Trophoblast cell (in vitro differentiated cells and primary cell): ENCODE results near the gene FNBP1.

Source experiments
- DNase-seq, 2 donors: peaks; one replicate each; pipeline ENCODE4 v3.0.0-alpha.2; 2016
- H2AFZ ChIP-seq: 2 replicates; pipeline ENCODE4 v1.6.1; 2013; ENCODE audit warnings: low read length, moderate library complexity, mild to moderate bottlenecking; ENCODE audit not compliant: insufficient read depth, poor library complexity
- H2AK5ac ChIP-seq: 2 replicates; pipeline ENCODE4 v1.6.1; 2013; ENCODE audit warnings: mild to moderate bottlenecking, low read length
- H2BK120ac ChIP-seq: 2 replicates; pipeline ENCODE4 v1.6.1; 2013; ENCODE audit warnings: low read length, mild to moderate bottlenecking, moderate library complexity; ENCODE audit not compliant: insufficient read depth, poor library complexity
- H2BK12ac ChIP-seq: 2 replicates; pipeline ENCODE4 v1.6.1; 2013; ENCODE audit warnings: mild to moderate bottlenecking, low read length, moderate library complexity
- H2BK5ac ChIP-seq: 2 replicates; pipeline ENCODE4 v1.6.1; 2013; ENCODE audit warnings: low read length, low read depth, moderate library complexity, mild to moderate bottlenecking; ENCODE audit not compliant: poor library complexity
- H3K14ac ChIP-seq: 2 replicates; pipeline ENCODE4 v1.6.1; 2013; ENCODE audit warnings: mild to moderate bottlenecking, low read length
- H3K18ac ChIP-seq: 2 replicates; pipeline ENCODE4 v1.6.1; 2013; ENCODE audit warnings: mild to moderate bottlenecking, low read length
- H3K23ac ChIP-seq: 2 replicates; pipeline ENCODE4 v1.6.1; 2013; ENCODE audit warnings: low read length
- H3K27ac ChIP-seq: 2 replicates; pipeline ENCODE4 v1.5.1; 2013; ENCODE audit warnings: low read depth, mild to moderate bottlenecking, inconsistent platforms, low read length, moderate library complexity
- H3K27me3 ChIP-seq: 2 replicates; pipeline ENCODE4 v1.6.1; 2013; ENCODE audit warnings: inconsistent platforms, mild to moderate bottlenecking, low read length, moderate library complexity; ENCODE audit not compliant: insufficient read depth
- H3K36me3 ChIP-seq, 2 experiments: 1 replicate in 1 of 2; 2 replicates in 1 of 2; pipeline ENCODE4 v1.6.1; 2013; ENCODE audit warnings: low read length in 2 of 2, mild to moderate bottlenecking in 2 of 2, moderate library complexity in 1 of 2; ENCODE audit not compliant: insufficient read depth in 2 of 2, control insufficient read depth in 1 of 2
- H3K4ac ChIP-seq: 2 replicates; pipeline ENCODE4 v1.6.1; 2013; ENCODE audit warnings: low read depth, mild to moderate bottlenecking, low read length, moderate library complexity
- H3K4me1 ChIP-seq, 2 experiments: 1 replicate in 1 of 2; 2 replicates in 1 of 2; pipeline ENCODE4 v1.6.1; 2013; ENCODE audit warnings: low read length in 2 of 2, mild to moderate bottlenecking in 2 of 2, moderate library complexity in 1 of 2; ENCODE audit not compliant: insufficient read depth in 2 of 2, control insufficient read depth in 1 of 2
- H3K4me2 ChIP-seq: 2 replicates; pipeline ENCODE4 v1.6.1; 2013; ENCODE audit warnings: inconsistent platforms, mild to moderate bottlenecking, low read length, moderate library complexity
- H3K4me3 ChIP-seq: 2 replicates; pipeline ENCODE4 v1.5.1; 2013; ENCODE audit warnings: mild to moderate bottlenecking, low read depth, low read length, inconsistent platforms
- H3K79me1 ChIP-seq: one replicate; pipeline ENCODE4 v1.6.1; 2013; ENCODE audit warnings: low read length
- H3K79me2 ChIP-seq: 2 replicates; pipeline ENCODE4 v1.6.1; 2013; ENCODE audit warnings: low read length, mild to moderate bottlenecking; ENCODE audit not compliant: control insufficient read depth, insufficient read depth, poor library complexity
- H3K9ac ChIP-seq: 2 replicates; pipeline ENCODE4 v1.6.1; 2013; ENCODE audit warnings: mild to moderate bottlenecking, low read length
- H3K9me3 ChIP-seq: 2 replicates; pipeline ENCODE4 v1.6.1; 2013; ENCODE audit warnings: low read depth, mild to moderate bottlenecking, control low read depth, inconsistent platforms, low read length; ENCODE audit not compliant: insufficient read depth
- H4K12ac ChIP-seq: 2 replicates; pipeline ENCODE4 v1.6.1; 2013; ENCODE audit warnings: low read depth, mild to moderate bottlenecking, low read length, moderate library complexity
- H4K8ac ChIP-seq: 2 replicates; pipeline ENCODE4 v1.6.1; 2013; ENCODE audit warnings: low read depth, mild to moderate bottlenecking, low read length, moderate library complexity
- H4K91ac ChIP-seq: one replicate; pipeline ENCODE4 v1.6.1; 2013; ENCODE audit warnings: low read depth, mild to moderate bottlenecking, low read length, moderate library complexity
- WGBS: extraction: QIAGEN DNeasy Blood & Tissue Kit; methylation state at CpG from one replicate; pipeline ENCODE4 v1.1.7; 2013; ENCODE audit warnings: missing lambda C conversion rate; ENCODE audit not compliant: insufficient read length, insufficient coverage; ENCODE audit errors: extremely low coverage; 5-methylcytosine and 5-hydroxymethylcytosine counted together

Gene FNBP1

GRCh38 chr9:129876815-129877214 lies 166.2 kb downstream of the FNBP1 start:
- Histone ChIP-seq H3K4me3 (no peak overlapping the region), H3K79me1 (no peaks in the 10 kb centered on the region), H2BK5ac (no peak overlapping the region), H2AK5ac (no peak overlapping the region), H3K4me1 (no peaks in the 10 kb centered on the region), H3K79me2 (no peaks in the 10 kb centered on the region), H2BK12ac (no peak overlapping the region), H3K14ac (no peak overlapping the region), H3K4me2 (no peak overlapping the region), H3K4ac (no peak overlapping the region), H4K91ac (no peak overlapping the region), H2BK120ac (no peak overlapping the region), H3K9ac (no peak overlapping the region), H3K27me3 (no peaks in the 10 kb centered on the region), H3K18ac (no peak overlapping the region), H3K36me3 (peaks cover 35 to 49% of the 10 kb centered on the region in 2 experiments), H4K12ac (no peak overlapping the region), H3K27ac (no peak overlapping the region), H3K23ac (no peak overlapping the region), H4K8ac (no peak overlapping the region), H3K9me3 (no peaks in the 10 kb centered on the region), H2AFZ (no peak overlapping the region)
- no peak for DNase-seq
- no CpG with 5 or more reads among the region's 7 CpGs for WGBS

- Histone ChIP-seq H3K4me1 (no peaks in the 10 kb centered on the region), H4K91ac (no peak overlapping the region), H4K12ac (no peak overlapping the region), H3K9me3 (no peaks in the 10 kb centered on the region), H3K9ac (no peak overlapping the region), H2BK5ac (no peak overlapping the region), H3K23ac (no peak overlapping the region), H2AFZ (no peak overlapping the region), H3K18ac (no peak overlapping the region), H3K36me3 (peaks cover 29 to 40% of the 10 kb centered on the region in 2 experiments), H3K27me3 (no peaks in the 10 kb centered on the region), H2BK120ac (no peak overlapping the region), H3K4me3 (no peak overlapping the region), H3K79me1 (no peaks in the 10 kb centered on the region), H2BK12ac (no peak overlapping the region), H2AK5ac (no peak overlapping the region), H3K14ac (no peak overlapping the region), H4K8ac (no peak overlapping the region), H3K79me2 (no peaks in the 10 kb centered on the region), H3K27ac (no peak overlapping the region), H3K4ac (no peak overlapping the region), H3K4me2 (no peak overlapping the region)
- DNase-seq = no peak
- no CpG with 5 or more reads among the region's 27 CpGs for WGBS
Observed at GRCh38 chr9:129875687-129876395, 167.1 kb downstream of the FNBP1 start.

GRCh38 chr9:129875181-129875611 lies 167.8 kb downstream of the FNBP1 start:
- no peak overlapping the region for H3K18ac ChIP-seq
- no peak overlapping the region for H2BK12ac ChIP-seq
- no peak overlapping the region for H2AK5ac ChIP-seq
- no peaks in the 10 kb centered on the region for H3K9me3 ChIP-seq
- H3K27me3 ChIP-seq = no peaks in the 10 kb centered on the region
- H4K91ac ChIP-seq = no peak overlapping the region
- H3K4me3 ChIP-seq = no peak overlapping the region
- no peak overlapping the region for H3K9ac ChIP-seq
- H3K79me1 ChIP-seq = no peaks in the 10 kb centered on the region
- H3K4me2 ChIP-seq = no peak overlapping the region
- no peaks in the 10 kb centered on the region for H3K4me1 ChIP-seq
- no peak overlapping the region for H2AFZ ChIP-seq
- H3K14ac ChIP-seq = no peak overlapping the region
- peaks cover 23 to 33% of the 10 kb centered on the region in 2 experiments for H3K36me3 ChIP-seq
- H3K4ac ChIP-seq = no peak overlapping the region
- DNase-seq = no peak
- H4K8ac ChIP-seq = no peak overlapping the region
- H3K27ac ChIP-seq = no peak overlapping the region
- no peak overlapping the region for H2BK120ac ChIP-seq
- no peak overlapping the region for H3K23ac ChIP-seq
- H3K79me2 ChIP-seq = no peaks in the 10 kb centered on the region
- no CpG with 5 or more reads among the region's 23 CpGs for WGBS
- H4K12ac ChIP-seq = no peak overlapping the region
- H2BK5ac ChIP-seq = no peak overlapping the region

- Histone ChIP-seq H3K9me3 (no peaks in the 10 kb centered on the region), H3K23ac (no peak overlapping the region), H2AK5ac (no peak overlapping the region), H3K9ac (no peak overlapping the region), H3K4me3 (no peak overlapping the region), H3K4ac (no peak overlapping the region), H3K4me1 (no peaks in the 10 kb centered on the region), H4K12ac (no peak overlapping the region), H2BK120ac (no peak overlapping the region), H3K4me2 (no peak overlapping the region), H4K8ac (no peak overlapping the region), H4K91ac (no peak overlapping the region), H3K79me2 (no peaks in the 10 kb centered on the region), H2BK12ac (no peak overlapping the region), H3K27me3 (no peaks in the 10 kb centered on the region), H2AFZ (no peak overlapping the region), H3K14ac (no peak overlapping the region), H3K79me1 (no peaks in the 10 kb centered on the region), H3K27ac (no peak overlapping the region), H3K18ac (no peak overlapping the region), H2BK5ac (no peak overlapping the region), H3K36me3 (peaks cover 18 to 26% of the 10 kb centered on the region in 2 experiments)
- no peak for DNase-seq
- no CpG with 5 or more reads among the region's 38 CpGs for WGBS
Observed at GRCh38 chr9:129874261-129875101, 168.5 kb downstream of the FNBP1 start.
